Right atrium auricular region (tissue), 2 donors: ENCODE measurements around the gene PAAF1. TPM values are rescaled to one million over a fixed set of nuclear protein-coding genes. Genes with fewer than 3 reads are reported as not detected.

ENCODE experiments used
- DNase-seq: peaks from one replicate; pipeline ENCODE4 v3.0.0-alpha.2; 2019; ENCODE audit warnings: low spot score
- H3K27ac ChIP-seq, 2 donors: fragments of 200-600 bp; sonication (generic); 1 replicate in 1 of 2; 2 replicates in 1 of 2; pipeline ENCODE4 v1.5.1; 2016 to 2019
- H3K27me3 ChIP-seq, 2 donors: fragments of 200-600 bp; sonication (generic); one replicate each; pipeline versions ENCODE4 v1.5.1 to v1.6.0; 2017 to 2019
- H3K36me3 ChIP-seq: fragments of 200-600 bp; sonication (generic); one replicate; pipeline ENCODE4 v1.5.1; 2016
- H3K4me1 ChIP-seq, 2 donors: fragments of 200-600 bp; sonication (generic); one replicate each; pipeline versions ENCODE4 v1.5.1 to v1.6.0; 2017 to 2019
- H3K4me3 ChIP-seq, 2 donors: fragments of 200-600 bp; sonication (generic); 1 replicate in 1 of 2; 2 replicates in 1 of 2; pipeline ENCODE4 v1.5.1; 2017 to 2019; ENCODE audit warnings: mild to moderate bottlenecking in 1 of 2, moderate library complexity in 1 of 2
- H3K9me3 ChIP-seq, 2 donors: fragments of 200-600 bp; sonication (generic); one replicate each; pipeline ENCODE4 v1.5.1; 2019
- CTCF ChIP-seq, 2 donors: fragments of 200-600 bp; sonication (generic); IDR thresholded peaks; one replicate each; pipeline ENCODE4 v1.5.1; 2019; ENCODE audit warnings: antibody characterized with exemption in 2 of 2
- total RNA-seq, 2 donors: library from RNA; depleted of rRNA; stranded (reverse); fragments of >200 nt; gene quantifications; one replicate each; pipeline ENCODE4 v1.1.0, GENCODE V29; 2016

PAAF1 gene
- total RNA-seq, 2 donors from 2014 or later = 10.2 to 12.3 TPM

- no peaks in the 10 kb centered on the region for H3K36me3 ChIP-seq
- no peaks in the 10 kb centered on the region for H3K27me3 ChIP-seq
- H3K4me1 ChIP-seq = no peaks in the 10 kb centered on the region
- no peak overlapping the region for H3K4me3 ChIP-seq
- H3K27ac ChIP-seq = no peak overlapping the region
- DNase-seq = no peak
- no peak for TF ChIP-seq CTCF (IDR thresholded peaks at IDR 0.05)
- H3K9me3 ChIP-seq = no peaks in the 10 kb centered on the region
These were observed 80.3 kb downstream of the PAAF1 start for GRCh38 chr11:73956876-73957653.

- Histone ChIP-seq H3K36me3 (no peaks in the 10 kb centered on the region), H3K9me3 (no peaks in the 10 kb centered on the region), H3K27me3 (no peaks in the 10 kb centered on the region), H3K4me1 (no peaks in the 10 kb centered on the region), H3K4me3 (no peak overlapping the region), H3K27ac (no peak overlapping the region)
- no peak for TF ChIP-seq CTCF (IDR thresholded peaks at IDR 0.05)
- DNase-seq = no peak
These were observed 81.0 kb downstream of the PAAF1 start for GRCh38 chr11:73957654-73958361.

- Histone ChIP-seq H3K9me3 (no peaks in the 10 kb centered on the region), H3K27ac (no peak overlapping the region), H3K4me3 (no peak overlapping the region), H3K27me3 (no peaks in the 10 kb centered on the region), H3K36me3 (no peaks in the 10 kb centered on the region), H3K4me1 (no peaks in the 10 kb centered on the region)
- no peak for DNase-seq
- no peak for TF ChIP-seq CTCF (IDR thresholded peaks at IDR 0.05)
These were observed 81.8 kb downstream of the PAAF1 start for GRCh38 chr11:73958521-73959141.

GRCh38 chr11:73961321-73961720, 84.5 kb downstream of the PAAF1 start:
- Histone ChIP-seq H3K9me3 (no peaks in the 10 kb centered on the region), H3K36me3 (no peaks in the 10 kb centered on the region), H3K4me1 (peaks cover 0 to 11% of the 10 kb centered on the region in 2 donors), H3K4me3 (no peak overlapping the region), H3K27me3 (no peaks in the 10 kb centered on the region), H3K27ac (no peak overlapping the region)
- TF ChIP-seq CTCF (IDR thresholded peaks at IDR 0.05) = no peak
- DNase-seq = no peak

GRCh38 chr11:73962101-73962705, 85.4 kb downstream of the PAAF1 start:
- no peaks in the 10 kb centered on the region for H3K9me3 ChIP-seq
- H3K27me3 ChIP-seq = no peaks in the 10 kb centered on the region
- H3K27ac ChIP-seq = no peak overlapping the region
- no peak for DNase-seq
- no peak for TF ChIP-seq CTCF (IDR thresholded peaks at IDR 0.05)
- peaks cover 0 to 11% of the 10 kb centered on the region in 2 donors for H3K4me1 ChIP-seq
- no peaks in the 10 kb centered on the region for H3K36me3 ChIP-seq
- no peak overlapping the region for H3K4me3 ChIP-seq
